HG03095 (cell line): ENCODE results near the gene NEK5.
A peak's percentile ranks its signal among the peaks of the same experiment; 100 is the strongest.
"Not testable (repeated sequence)": the region's sequence is repeated elsewhere in the genome, so short reads cannot be mapped to it uniquely, and the experiment has no call there.

Source experiments
- ATAC-seq: cut with Tn5 transposase; IDR thresholded peaks from one replicate; pipeline ENCODE4 v1.9.1; 2021; ENCODE audit warnings: moderate library complexity; ENCODE audit not compliant: unreplicated experiment

The NEK5 gene

GRCh38 chr13:52137489-52137888, 8.6 kb upstream of the NEK5 start:
- no peak for ATAC-seq

GRCh38 chr13:52136763-52137162, 7.9 kb upstream of the NEK5 start:
- ATAC-seq, result no peak

- no peak for ATAC-seq
Observed at GRCh38 chr13:52130641-52131040, 1.8 kb upstream of the NEK5 start.

- ATAC-seq, result peak; percentile 45
Observed at GRCh38 chr13:52127783-52128702, 830 bp downstream of the NEK5 start.

- no peak for ATAC-seq
Observed at GRCh38 chr13:52127378-52127777, 1.5 kb downstream of the NEK5 start.

GRCh38 chr13:52125547-52125946, 3.3 kb downstream of the NEK5 start:
- no peak for ATAC-seq

GRCh38 chr13:52118595-52118994, 10.3 kb downstream of the NEK5 start:
- no peak for ATAC-seq

- no peak for ATAC-seq
Observed at GRCh38 chr13:52118095-52118494, 10.8 kb downstream of the NEK5 start.

- no peak for ATAC-seq
Observed at GRCh38 chr13:52112591-52112990, 16.3 kb downstream of the NEK5 start.

- ATAC-seq, result no peak
Observed at GRCh38 chr13:52109116-52109670, 19.7 kb downstream of the NEK5 start.

- ATAC-seq, result no peak
Observed at GRCh38 chr13:52105841-52106240, 23.0 kb downstream of the NEK5 start.

- no peak for ATAC-seq
Observed at GRCh38 chr13:52104624-52105023, 24.2 kb downstream of the NEK5 start.

- no peak for ATAC-seq
Observed at GRCh38 chr13:52103386-52103785, 25.5 kb downstream of the NEK5 start.

- ATAC-seq, result not testable (repeated sequence)
Observed at GRCh38 chr13:52102423-52102822, 26.4 kb downstream of the NEK5 start.

GRCh38 chr13:52097197-52097596, 31.7 kb downstream of the NEK5 start:
- no peak for ATAC-seq

GRCh38 chr13:52096748-52097147, 32.1 kb downstream of the NEK5 start:
- no peak for ATAC-seq

- ATAC-seq, result no peak
Observed at GRCh38 chr13:52096062-52096461, 32.8 kb downstream of the NEK5 start.

- no peak for ATAC-seq
Observed at GRCh38 chr13:52092087-52092486, 36.8 kb downstream of the NEK5 start.

GRCh38 chr13:52091473-52091872, 37.4 kb downstream of the NEK5 start:
- no peak for ATAC-seq

GRCh38 chr13:52085421-52085820, 43.5 kb downstream of the NEK5 start:
- no peak for ATAC-seq

GRCh38 chr13:52084981-52085380, 43.9 kb downstream of the NEK5 start:
- not testable (repeated sequence) for ATAC-seq

- ATAC-seq, result no peak
Observed at GRCh38 chr13:52082601-52083000, 46.3 kb downstream of the NEK5 start.
